PC-3 (cell line): ENCODE measurements around the gene CP. TPM values are rescaled to one million over a fixed set of nuclear protein-coding genes. Genes with fewer than 3 reads are reported as not detected.
A peak's percentile ranks its signal among the peaks of the same experiment; 100 is the strongest.

ENCODE experiments used
- ATAC-seq: fragments of 200-7000 bp; cut with Tn5 transposase; 2 replicates; pipeline ENCODE4 v1.9.1; 2020; ENCODE audit warnings: mild to moderate bottlenecking, moderate library complexity
- BruUV-seq: library from RNA; stranded (reverse); fragments of 400-500 nt; replicated peaks from 2 replicates; lab custom pipeline; 2021; lab: Mats Ljungman, UMichigan
- CTCF ChIA-PET: fragments of 300-600 bp; sonication (Branson Sonifier 250); formaldehyde crosslinking; loops from one replicate; lab custom pipeline; 2022; ENCODE audit warnings: antibody characterized with exemption; lab: Charles Lee
- POLR2A ChIA-PET: fragments of 300-600 bp; sonication (Branson Sonifier 250); formaldehyde crosslinking; loops from one replicate; lab custom pipeline; 2022; ENCODE audit warnings: antibody characterized with exemption; ENCODE audit not compliant: unreplicated experiment; lab: Charles Lee
- DNase-seq: peaks from one replicate; pipeline ENCODE4 v3.0.0-alpha.2; 2015
- H2AFZ ChIP-seq: fragments of 300-600 bp; sonication (generic); 2 replicates; pipeline ENCODE4 v1.6.0; 2016; ENCODE audit warnings: antibody characterized with exemption, low read length
- H3F3A ChIP-seq: fragments of 300-600 bp; sonication (generic); one replicate; pipeline ENCODE4 v1.6.0; 2017; ENCODE audit warnings: antibody characterized with exemption, low read length, control low read depth, mild to moderate bottlenecking; ENCODE audit not compliant: unreplicated experiment
- H3K27ac ChIP-seq: fragments of 300-600 bp; sonication (generic); 2 replicates; pipeline ENCODE4 v1.5.1; 2016; ENCODE audit warnings: mild to moderate bottlenecking, low read length
- H3K27me3 ChIP-seq: fragments of 300-600 bp; sonication (generic); 2 replicates; pipeline ENCODE4 v1.6.1; 2016; ENCODE audit warnings: low read length, mixed read lengths
- H3K36me3 ChIP-seq: fragments of 300-600 bp; sonication (generic); 2 replicates; pipeline ENCODE4 v1.6.1; 2016; ENCODE audit warnings: low read depth, mixed run types, low read length, mixed read lengths
- H3K4me1 ChIP-seq: fragments of 300-600 bp; sonication (generic); 2 replicates; pipeline ENCODE4 v1.5.1; 2016; ENCODE audit warnings: low read length; ENCODE audit not compliant: insufficient read depth
- H3K4me2 ChIP-seq: fragments of 300-600 bp; sonication (generic); 2 replicates; pipeline ENCODE4 v1.6.0; 2016; ENCODE audit warnings: low read length
- H3K4me3 ChIP-seq: fragments of 300-600 bp; sonication (generic); 2 replicates; pipeline ENCODE4 v1.5.1; 2016; ENCODE audit warnings: mild to moderate bottlenecking, low read length, mixed read lengths
- H3K79me2 ChIP-seq: fragments of 300-600 bp; sonication (generic); 2 replicates; pipeline ENCODE4 v1.6.1; 2017; ENCODE audit warnings: low read length, mixed read lengths
- H3K9ac ChIP-seq: fragments of 300-600 bp; sonication (generic); 2 replicates; pipeline ENCODE4 v1.6.0; 2016; ENCODE audit warnings: mild to moderate bottlenecking, low read length
- H3K9me2 ChIP-seq: fragments of 300-600 bp; sonication (generic); replicated peaks from 2 replicates; pipeline ENCODE4 v1.6.1; 2016; ENCODE audit warnings: mixed run types, low read length, mixed read lengths
- H3K9me3 ChIP-seq: fragments of 300-600 bp; sonication (generic); 2 replicates; pipeline ENCODE4 v1.6.1; 2016; ENCODE audit warnings: low read length, mixed read lengths
- H4K20me1 ChIP-seq: fragments of 300-600 bp; sonication (generic); 2 replicates; pipeline ENCODE4 v1.6.1; 2016; ENCODE audit warnings: low read length, mixed read lengths
- CTCF ChIP-seq: fragments of 300-600 bp; sonication (generic); conservative IDR thresholded peaks from 2 replicates; pipeline ENCODE4 v1.5.1; 2017; ENCODE audit warnings: antibody characterized with exemption, low read depth, mild to moderate bottlenecking, low read length
- EZH2 ChIP-seq: fragments of 300-600 bp; sonication (generic); IDR thresholded peaks from one replicate; pipeline ENCODE4 v1.6.1; 2017; ENCODE audit warnings: antibody characterized with exemption, mild to moderate bottlenecking, low read length; ENCODE audit not compliant: unreplicated experiment
- EZH2phosphoT487 ChIP-seq: fragments of 300-600 bp; sonication (generic); IDR thresholded peaks from 2 replicates; pipeline ENCODE4 v1.6.1; 2018; ENCODE audit warnings: mild to moderate bottlenecking, antibody characterized with exemption, low read length, borderline replicate concordance
- intact Hi-C: fragments of 100-400 bp; cut with micrococcal nuclease; formaldehyde crosslinking; loops from 2 replicates; pipeline ENCODE4 v1.9.0; 2023
- total RNA-seq: library from RNA; depleted of rRNA; stranded (reverse); fragments of >200 nt; gene quantifications from 2 replicates; pipeline ENCODE4 v1.2.3, GENCODE V29; 2014; rRNA removed

Gene CP
- total RNA-seq, 1 experiment from 2014 or later = 0.04 TPM

GRCh38 chr3:149128821-149129220 lies 92.8 kb downstream of the CP start:
- peak overlapping the region; percentile 78 for H3K4me3 ChIP-seq
- DNase-seq (no peak), ATAC-seq (peak; percentile 1; the same call in 1 of the 2 replicates)
- H3K27ac ChIP-seq = no peak overlapping the region; the same call in 1 of the 2 replicates
- H4K20me1 ChIP-seq = no peaks in the 10 kb centered on the region
- H3K79me2 ChIP-seq = peaks cover 33% of the 10 kb centered on the region
- TF ChIP-seq EZH2 = no peak
- no peak for TF ChIP-seq EZH2phosphoT487
- TF ChIP-seq CTCF = no peak
- H3K27me3 ChIP-seq = no peaks in the 10 kb centered on the region
- no peaks in the 10 kb centered on the region for H3K36me3 ChIP-seq
- H3K9ac ChIP-seq = peak overlapping the region; percentile 81
- peaks cover 30% of the 10 kb centered on the region for H3K4me1 ChIP-seq
- H3K9me3 ChIP-seq = no peaks in the 10 kb centered on the region
- TSS peak; percentile 87 for BruUV-seq
- intact Hi-C loops = loop anchor here (2.0 kb wide), 1 partner anchor 118 kb away; no protein-coding TSS in a partner anchor
- ChIA-PET POLR2A (no interaction called here), CTCF (no interaction called here)
- no peaks in the 10 kb centered on the region for H3F3A ChIP-seq
- no peaks in the 10 kb centered on the region for H3K9me2 ChIP-seq
- peak overlapping the region; percentile 96 for H3K4me2 ChIP-seq
- H2AFZ ChIP-seq = peak overlapping the region; percentile 87

DNA sequence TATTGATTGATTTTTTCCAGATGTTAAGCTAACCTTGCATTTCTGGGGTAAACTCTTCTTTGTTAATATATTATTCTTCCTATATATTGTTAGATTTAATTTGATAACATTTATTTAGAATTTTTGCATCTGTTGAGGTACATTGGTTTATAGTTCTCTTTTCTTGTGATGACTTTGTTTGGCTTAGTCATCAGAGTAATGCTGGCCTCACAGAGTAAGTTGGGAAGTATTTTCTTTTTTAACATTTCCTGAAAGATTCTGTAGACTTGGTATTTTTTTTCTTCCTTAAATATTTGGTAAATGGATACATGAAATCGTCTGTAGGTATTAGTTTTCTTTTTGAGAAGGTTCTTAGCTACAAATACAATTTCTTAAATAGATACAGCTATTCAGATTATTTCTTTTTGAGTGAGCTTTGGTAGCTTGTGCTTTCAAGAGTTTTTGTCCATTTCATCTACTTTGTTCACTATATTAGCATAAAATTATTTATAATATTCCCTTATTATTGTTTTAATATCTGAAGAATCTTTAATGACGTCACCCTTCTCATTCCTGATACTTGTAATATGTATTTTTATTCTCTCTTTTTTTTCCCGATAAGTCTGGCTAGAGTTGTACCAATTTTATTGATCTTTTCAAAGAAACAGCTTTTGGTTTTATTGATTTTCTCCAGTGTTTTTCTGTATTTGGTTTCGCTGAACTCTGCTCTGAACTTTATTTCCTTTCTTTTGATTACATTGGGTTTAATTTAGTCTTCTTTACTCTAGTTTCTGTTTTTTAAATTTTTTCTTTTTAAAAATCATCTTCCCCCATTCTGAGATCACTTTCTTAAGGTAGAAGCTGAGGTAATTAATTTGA lies 98.7 kb downstream of the CP start:
- Histone ChIP-seq H3K27ac (no peak overlapping the region), H3K79me2 (no peaks in the 10 kb centered on the region), H3K4me3 (no peak overlapping the region), H3K9ac (no peak overlapping the region), H4K20me1 (no peaks in the 10 kb centered on the region), H3K9me3 (no peaks in the 10 kb centered on the region), H2AFZ (no peak overlapping the region), H3K27me3 (no peaks in the 10 kb centered on the region), H3K4me2 (no peak overlapping the region), H3K4me1 (0 out of 2 replicates have a peak, but pooled peaks cover 4% of the 10 kb centered on the region), H3F3A (no peaks in the 10 kb centered on the region), H3K36me3 (no peaks in the 10 kb centered on the region), H3K9me2 (no peaks in the 10 kb centered on the region)
- TF ChIP-seq CTCF (no peak), EZH2phosphoT487 (no peak), EZH2 (no peak)
- ATAC-seq (no peak), DNase-seq (no peak)
- no TSS peak for BruUV-seq
- ChIA-PET CTCF (no interaction called here), POLR2A (no interaction called here)
- intact Hi-C loops = loop anchor here (5.0 kb wide), 1 partner anchor 264 kb away; no protein-coding TSS in a partner anchor

Other genes with a start within 250 kb of the CP start
- gene GYG1, start 230.3 kb downstream of the CP start, total RNA-seq = 9.9 and 12.0 TPM in 2 replicates
- gene HLTF, start 135.3 kb downstream of the CP start, total RNA-seq = 36.5 and 43.3 TPM in 2 replicates
- 11.3 and 13.9 TPM in 2 replicates for gene HPS3, start 92.2 kb downstream of the CP start, total RNA-seq
- gene TM4SF18, start 111.8 kb upstream of the CP start, total RNA-seq = 0.06 and 0.40 TPM in 2 replicates
- 408 and 535 TPM in 2 replicates for gene TM4SF1, start 155.8 kb upstream of the CP start, total RNA-seq